ENCODE results near the gene E2F4.

The E2F4 gene

GRCh38 chr16:67237396-67238277 lies 45.7 kb downstream of the E2F4 start:
- DNase-seq = no peak

GRCh38 chr16:67238278-67238575 lies 46.3 kb downstream of the E2F4 start:
- no peak for DNase-seq

GRCh38 chr16:67238806-67239470 lies 47.0 kb downstream of the E2F4 start:
- no peak for DNase-seq

- DNase-seq = peak; percentile 51
Observed at GRCh38 chr16:67240506-67240905, 48.6 kb downstream of the E2F4 start.

- DNase-seq = no peak
Observed at GRCh38 chr16:67241008-67241900, 49.3 kb downstream of the E2F4 start.

- no peak for DNase-seq
Observed at GRCh38 chr16:67242138-67242730, 50.3 kb downstream of the E2F4 start.

- DNase-seq = no peak
Observed at GRCh38 chr16:67243481-67243880, 51.5 kb downstream of the E2F4 start.

- peak; percentile 78 for DNase-seq
Observed at GRCh38 chr16:67244387-67245185, 52.6 kb downstream of the E2F4 start.

- DNase-seq = no peak
Observed at GRCh38 chr16:67245186-67245585, 53.2 kb downstream of the E2F4 start.

GRCh38 chr16:67245674-67246080 lies 53.7 kb downstream of the E2F4 start:
- no peak for DNase-seq

- DNase-seq = peak; percentile 70
Observed at GRCh38 chr16:67246081-67246755, 54.3 kb downstream of the E2F4 start.

GRCh38 chr16:67246756-67247191 lies 54.8 kb downstream of the E2F4 start:
- no peak for DNase-seq

- peak; percentile 96 for DNase-seq
Observed at GRCh38 chr16:67247192-67248072, 55.5 kb downstream of the E2F4 start, which contains the start of gene FHOD1. TSS of gene FHOD1 (minus strand) at chr16:67247481. CDS start at chr16:67247410, 71 bp downstream.

- DNase-seq = peak; percentile 26
Observed at GRCh38 chr16:67248073-67248400, 56.1 kb downstream of the E2F4 start.
